OCI-LY1 (cell line): Measurements from ENCODE around the gene ITPK1.
"Not testable (repeated sequence)": the region's sequence is repeated elsewhere in the genome, so short reads cannot be mapped to it uniquely, and the experiment has no call there.

ENCODE experiments used
- H2AFZ ChIP-seq: fragments of 200-600 bp; sonication (generic), shearing (Covaris generic); 2 replicates; pipeline ENCODE4 v1.6.0; 2014; ENCODE audit warnings: antibody characterized with exemption, mild to moderate bottlenecking, low read length
- H3F3A ChIP-seq: fragments of 200-600 bp; sonication (generic), shearing (Covaris generic); 2 replicates; pipeline ENCODE4 v1.6.0; 2014; ENCODE audit warnings: mild to moderate bottlenecking, antibody characterized with exemption, low read length, moderate library complexity; ENCODE audit not compliant: insufficient read depth
- H3K27ac ChIP-seq: fragments of 200-600 bp; sonication (generic); 2 replicates; pipeline ENCODE4 v1.5.1; 2014; ENCODE audit warnings: low read length, mixed run types, mild to moderate bottlenecking, low read depth; ENCODE audit not compliant: poor library complexity, severe bottlenecking
- H3K27me3 ChIP-seq: fragments of 200-600 bp; sonication (generic); 2 replicates; pipeline ENCODE4 v1.6.0; 2014; ENCODE audit warnings: antibody characterized with exemption, mild to moderate bottlenecking, low read length, moderate library complexity; ENCODE audit not compliant: insufficient read depth
- H3K36me3 ChIP-seq: fragments of 200-600 bp; sonication (generic); 2 replicates; pipeline ENCODE4 v1.6.1; 2014; ENCODE audit warnings: mild to moderate bottlenecking, antibody characterized with exemption, low read length, moderate library complexity, mixed read lengths; ENCODE audit not compliant: insufficient read depth
- H3K4me1 ChIP-seq: fragments of 200-600 bp; sonication (generic); 2 replicates; pipeline ENCODE4 v1.5.1; 2014; ENCODE audit warnings: mild to moderate bottlenecking, low read length, moderate library complexity; ENCODE audit not compliant: insufficient read depth, severe bottlenecking
- H3K4me2 ChIP-seq: fragments of 200-600 bp; sonication (generic), shearing (Covaris generic); 2 replicates; pipeline ENCODE4 v1.6.1; 2014; ENCODE audit warnings: low read length
- H3K4me3 ChIP-seq: fragments of 200-600 bp; sonication (generic); 2 replicates; pipeline ENCODE4 v1.5.1; 2014; ENCODE audit warnings: low read length, low read depth, mild to moderate bottlenecking, mixed read lengths; ENCODE audit not compliant: poor library complexity, severe bottlenecking
- H3K79me2 ChIP-seq: fragments of 200-600 bp; shearing (Covaris generic); 2 replicates; pipeline ENCODE4 v1.6.1; 2016; ENCODE audit warnings: mixed run types, low read length, mixed read lengths; ENCODE audit not compliant: insufficient read depth
- H3K9ac ChIP-seq: fragments of 200-600 bp; sonication (generic), shearing (Covaris generic); 2 replicates; pipeline ENCODE4 v1.6.1; 2014; ENCODE audit warnings: mild to moderate bottlenecking, low read length, mixed read lengths
- H3K9me2 ChIP-seq: fragments of 200-600 bp; sonication (generic), shearing (Covaris generic); 2 replicates; pipeline ENCODE4 v1.6.1; 2014; ENCODE audit warnings: low read depth, mild to moderate bottlenecking, low read length, mixed read lengths
- H3K9me3 ChIP-seq: fragments of 200-600 bp; shearing (Covaris generic); 2 replicates; pipeline ENCODE4 v1.6.1; 2014; ENCODE audit warnings: low read length, mixed read lengths
- H4K20me1 ChIP-seq: fragments of 200-600 bp; sonication (generic), shearing (Covaris generic); 2 replicates; pipeline ENCODE4 v1.6.0; 2016; ENCODE audit warnings: mild to moderate bottlenecking, low read length; ENCODE audit not compliant: insufficient read depth
- EZH2 ChIP-seq: fragments of 200-600 bp; sonication (generic), shearing (Covaris generic); IDR thresholded peaks from 2 replicates; pipeline ENCODE4 v1.8.0; 2017; ENCODE audit warnings: borderline replicate concordance, mixed run types, mild to moderate bottlenecking, antibody characterized with exemption, low read length, moderate library complexity, mixed read lengths
- TF ChIP-seq, protein P1 (sequence below): fragments of 200-600 bp; sonication (generic), shearing (Covaris generic); IDR thresholded peaks from 2 replicates; pipeline ENCODE4 v1.5.1; 2017; ENCODE audit warnings: mild to moderate bottlenecking, antibody characterized with exemption, low read length, moderate library complexity, mixed read lengths

The ITPK1 gene

GRCh38 chr14:93160353-93160801 lies 44.7 kb upstream of the ITPK1 start:
- H3K27ac ChIP-seq, result no peak overlapping the region
- peaks cover 4% of the 10 kb centered on the region for H3K4me1 ChIP-seq
- H3K79me2 ChIP-seq, result no peaks in the 10 kb centered on the region
- no peaks in the 10 kb centered on the region for H3F3A ChIP-seq
- no peaks in the 10 kb centered on the region for H4K20me1 ChIP-seq
- H3K9ac ChIP-seq, result no peak overlapping the region
- no peak overlapping the region for H3K4me2 ChIP-seq
- H3K27me3 ChIP-seq, result no peaks in the 10 kb centered on the region
- no peak for TF ChIP-seq EZH2
- TF ChIP-seq, protein P1, sequence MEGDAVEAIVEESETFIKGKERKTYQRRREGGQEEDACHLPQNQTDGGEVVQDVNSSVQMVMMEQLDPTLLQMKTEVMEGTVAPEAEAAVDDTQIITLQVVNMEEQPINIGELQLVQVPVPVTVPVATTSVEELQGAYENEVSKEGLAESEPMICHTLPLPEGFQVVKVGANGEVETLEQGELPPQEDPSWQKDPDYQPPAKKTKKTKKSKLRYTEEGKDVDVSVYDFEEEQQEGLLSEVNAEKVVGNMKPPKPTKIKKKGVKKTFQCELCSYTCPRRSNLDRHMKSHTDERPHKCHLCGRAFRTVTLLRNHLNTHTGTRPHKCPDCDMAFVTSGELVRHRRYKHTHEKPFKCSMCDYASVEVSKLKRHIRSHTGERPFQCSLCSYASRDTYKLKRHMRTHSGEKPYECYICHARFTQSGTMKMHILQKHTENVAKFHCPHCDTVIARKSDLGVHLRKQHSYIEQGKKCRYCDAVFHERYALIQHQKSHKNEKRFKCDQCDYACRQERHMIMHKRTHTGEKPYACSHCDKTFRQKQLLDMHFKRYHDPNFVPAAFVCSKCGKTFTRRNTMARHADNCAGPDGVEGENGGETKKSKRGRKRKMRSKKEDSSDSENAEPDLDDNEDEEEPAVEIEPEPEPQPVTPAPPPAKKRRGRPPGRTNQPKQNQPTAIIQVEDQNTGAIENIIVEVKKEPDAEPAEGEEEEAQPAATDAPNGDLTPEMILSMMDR, result peak; percentile 50
- no peak overlapping the region for H2AFZ ChIP-seq
- no peaks in the 10 kb centered on the region for H3K9me2 ChIP-seq
- no peak overlapping the region for H3K4me3 ChIP-seq
- no peaks in the 10 kb centered on the region for H3K9me3 ChIP-seq
- no peaks in the 10 kb centered on the region for H3K36me3 ChIP-seq

DNA sequence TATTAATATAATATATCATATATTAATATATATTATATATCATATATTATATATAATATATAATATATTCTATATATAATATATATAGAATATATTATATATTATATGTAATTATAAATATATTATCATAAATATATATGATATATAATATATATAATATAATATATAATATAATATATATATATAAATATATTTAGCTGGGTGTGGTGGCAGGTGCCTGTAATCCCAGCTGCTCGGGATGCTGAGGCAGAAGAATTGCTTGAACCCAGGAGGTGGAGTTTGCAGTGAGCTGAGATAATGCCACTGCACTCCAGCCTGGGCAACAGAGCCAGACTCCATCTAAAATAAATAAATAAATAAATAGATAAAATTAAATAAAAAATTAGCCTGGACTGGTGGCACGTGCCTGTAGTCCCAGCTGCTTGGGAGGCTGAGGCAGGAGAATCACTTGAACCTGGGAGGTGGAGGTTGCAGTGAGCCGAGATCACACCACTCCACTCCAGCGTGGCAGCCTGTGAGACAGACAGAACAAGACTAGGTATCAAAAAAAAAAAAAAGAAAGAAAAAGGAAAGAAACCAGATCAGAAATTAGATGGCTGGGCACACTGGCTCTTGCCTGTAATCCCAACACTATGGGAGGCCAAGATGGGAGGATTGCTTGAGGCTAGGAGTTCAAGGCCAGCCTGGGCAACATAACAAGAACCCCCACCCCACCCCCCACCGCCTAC lies 44.1 kb upstream of the ITPK1 start:
- not testable (repeated sequence) for H3K9me2 ChIP-seq

GRCh38 chr14:93158349-93158748 lies 42.6 kb upstream of the ITPK1 start:
- not testable (repeated sequence) for H3K4me3 ChIP-seq, H3K36me3 ChIP-seq, H3K4me1 ChIP-seq, H3K4me2 ChIP-seq, H2AFZ ChIP-seq, H4K20me1 ChIP-seq, H3K9ac ChIP-seq, H3K9me3 ChIP-seq, H3K79me2 ChIP-seq, H3K27me3 ChIP-seq, H3K27ac ChIP-seq, H3K9me2 ChIP-seq, H3F3A ChIP-seq

More for the DNA sequence above, 44.1 kb upstream of the ITPK1 start:
- H3K27ac ChIP-seq, H3K4me3 ChIP-seq, H3K4me2 ChIP-seq, H3K9ac ChIP-seq, H2AFZ ChIP-seq, H3K27me3 ChIP-seq, H3F3A ChIP-seq, H3K79me2 ChIP-seq, H3K36me3 ChIP-seq, H3K9me3 ChIP-seq, H3K4me1 ChIP-seq, H4K20me1 ChIP-seq: not testable (repeated sequence)

DNA sequence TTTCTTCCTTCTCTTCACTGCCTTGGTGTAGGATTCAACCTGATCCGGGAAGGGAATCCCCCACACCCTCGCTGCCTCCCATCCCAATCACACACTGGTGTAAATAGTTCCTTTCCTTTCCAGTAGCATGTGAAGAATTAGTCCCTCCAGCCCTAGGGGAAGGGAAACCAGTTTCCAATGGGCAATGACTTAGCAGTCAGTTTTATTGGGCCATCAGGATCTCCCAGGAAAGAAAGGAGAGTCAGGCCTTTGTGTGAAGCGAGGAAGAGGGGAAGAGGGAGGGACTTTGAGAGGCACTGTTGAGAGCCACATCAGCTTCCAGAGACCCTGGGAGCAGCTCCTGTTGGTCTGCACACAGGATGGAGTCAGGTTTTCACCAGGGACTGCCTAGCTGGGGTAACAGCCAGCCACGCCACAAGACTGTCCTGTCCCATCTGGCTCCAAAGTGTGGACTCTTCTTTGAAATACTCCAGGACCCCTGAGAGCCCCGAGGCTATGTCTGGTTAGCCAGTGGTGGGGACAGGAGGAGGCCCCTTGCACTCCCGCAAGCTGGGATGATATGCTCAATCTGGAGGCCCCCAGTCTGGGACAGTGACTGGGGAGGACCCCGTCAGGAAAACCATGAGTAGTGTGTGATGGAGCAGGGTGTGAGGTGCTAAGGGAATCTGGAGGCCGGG lies 41.1 kb upstream of the ITPK1 start:
- no peak overlapping the region for H3K27ac ChIP-seq
- no peaks in the 10 kb centered on the region for H3K27me3 ChIP-seq
- no peaks in the 10 kb centered on the region for H3K79me2 ChIP-seq
- H3K9me2 ChIP-seq, result no peaks in the 10 kb centered on the region
- H3K9me3 ChIP-seq, result no peaks in the 10 kb centered on the region
- peaks cover 4% of the 10 kb centered on the region for H3K4me1 ChIP-seq
- no peaks in the 10 kb centered on the region for H3K36me3 ChIP-seq
- no peak overlapping the region for H3K9ac ChIP-seq
- no peaks in the 10 kb centered on the region for H3F3A ChIP-seq
- no peak for TF ChIP-seq EZH2
- TF ChIP-seq, protein P1, result no peak
- H2AFZ ChIP-seq, result no peak overlapping the region
- no peak overlapping the region for H3K4me2 ChIP-seq
- no peaks in the 10 kb centered on the region for H4K20me1 ChIP-seq
- H3K4me3 ChIP-seq, result no peak overlapping the region
